ENCODE results near the gene OR6X1. TPM values are rescaled to one million over a fixed set of nuclear protein-coding genes. Genes with fewer than 3 reads are reported as not detected.
A peak's percentile ranks its signal among the peaks of the same experiment; 100 is the strongest.

OR6X1 gene
- total RNA-seq, 1 experiment from 2014 or later = not detected

DNA sequence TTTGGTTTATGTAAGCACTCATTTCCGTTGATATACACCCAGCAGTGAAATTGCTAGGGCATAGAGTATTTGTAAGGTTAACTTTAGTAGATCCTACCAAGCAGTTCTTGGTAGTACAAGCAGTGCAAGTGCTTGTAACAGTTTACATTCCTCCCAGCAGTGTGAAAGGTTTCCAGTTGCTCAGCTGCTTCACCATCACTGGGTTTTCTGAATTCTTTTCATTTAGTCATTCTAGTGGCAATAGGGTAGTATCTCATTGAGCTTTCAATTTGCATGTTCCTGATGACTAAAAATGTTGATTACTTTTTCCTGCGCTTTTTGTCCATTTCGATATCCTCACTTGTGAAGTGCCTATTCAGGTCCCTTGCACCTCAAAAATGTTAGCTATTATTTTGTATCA is 47.1 kb downstream of the OR6X1 start:
- POLR2A ChIA-PET = no interaction called here
- Mint-ChIP-seq H3K27ac (no peak overlapping the region), H3K27me3 (ENCODE audit: low read depth) (no peaks in the 10 kb centered on the region), H3K4me1 (peaks cover 8% of the 10 kb centered on the region), H3K4me3 (no peak overlapping the region), H3K9me3 (no peaks in the 10 kb centered on the region), H3K36me3 (no peaks in the 10 kb centered on the region)
- TF ChIP-seq, protein P1, sequence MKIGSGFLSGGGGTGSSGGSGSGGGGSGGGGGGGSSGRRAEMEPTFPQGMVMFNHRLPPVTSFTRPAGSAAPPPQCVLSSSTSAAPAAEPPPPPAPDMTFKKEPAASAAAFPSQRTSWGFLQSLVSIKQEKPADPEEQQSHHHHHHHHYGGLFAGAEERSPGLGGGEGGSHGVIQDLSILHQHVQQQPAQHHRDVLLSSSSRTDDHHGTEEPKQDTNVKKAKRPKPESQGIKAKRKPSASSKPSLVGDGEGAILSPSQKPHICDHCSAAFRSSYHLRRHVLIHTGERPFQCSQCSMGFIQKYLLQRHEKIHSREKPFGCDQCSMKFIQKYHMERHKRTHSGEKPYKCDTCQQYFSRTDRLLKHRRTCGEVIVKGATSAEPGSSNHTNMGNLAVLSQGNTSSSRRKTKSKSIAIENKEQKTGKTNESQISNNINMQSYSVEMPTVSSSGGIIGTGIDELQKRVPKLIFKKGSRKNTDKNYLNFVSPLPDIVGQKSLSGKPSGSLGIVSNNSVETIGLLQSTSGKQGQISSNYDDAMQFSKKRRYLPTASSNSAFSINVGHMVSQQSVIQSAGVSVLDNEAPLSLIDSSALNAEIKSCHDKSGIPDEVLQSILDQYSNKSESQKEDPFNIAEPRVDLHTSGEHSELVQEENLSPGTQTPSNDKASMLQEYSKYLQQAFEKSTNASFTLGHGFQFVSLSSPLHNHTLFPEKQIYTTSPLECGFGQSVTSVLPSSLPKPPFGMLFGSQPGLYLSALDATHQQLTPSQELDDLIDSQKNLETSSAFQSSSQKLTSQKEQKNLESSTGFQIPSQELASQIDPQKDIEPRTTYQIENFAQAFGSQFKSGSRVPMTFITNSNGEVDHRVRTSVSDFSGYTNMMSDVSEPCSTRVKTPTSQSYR (CRISPR knock-in tag; IDR thresholded peaks at IDR 0.05) = no peak
- TF ChIP-seq OVOL2 (CRISPR knock-in tag; IDR thresholded peaks at IDR 0.05; ENCODE audit: borderline replicate concordance) (no peak), ELF4 (CRISPR knock-in tag; IDR thresholded peaks at IDR 0.05; ENCODE audit: low read depth) (no peak), FOXP1 (CRISPR knock-in tag; IDR thresholded peaks at IDR 0.05; ENCODE audit: borderline replicate concordance) (no peak), ZNF396 (CRISPR knock-in tag; IDR thresholded peaks at IDR 0.05; ENCODE audit: borderline replicate concordance) (no peak)
- TF ChIP-seq, protein P2, sequence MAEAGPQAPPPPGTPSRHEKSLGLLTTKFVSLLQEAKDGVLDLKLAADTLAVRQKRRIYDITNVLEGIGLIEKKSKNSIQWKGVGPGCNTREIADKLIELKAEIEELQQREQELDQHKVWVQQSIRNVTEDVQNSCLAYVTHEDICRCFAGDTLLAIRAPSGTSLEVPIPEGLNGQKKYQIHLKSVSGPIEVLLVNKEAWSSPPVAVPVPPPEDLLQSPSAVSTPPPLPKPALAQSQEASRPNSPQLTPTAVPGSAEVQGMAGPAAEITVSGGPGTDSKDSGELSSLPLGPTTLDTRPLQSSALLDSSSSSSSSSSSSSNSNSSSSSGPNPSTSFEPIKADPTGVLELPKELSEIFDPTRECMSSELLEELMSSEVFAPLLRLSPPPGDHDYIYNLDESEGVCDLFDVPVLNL (CRISPR knock-in tag; IDR thresholded peaks at IDR 0.05; ENCODE audit: borderline replicate concordance, low read depth) = no peak
- TF ChIP-seq, protein P3, sequence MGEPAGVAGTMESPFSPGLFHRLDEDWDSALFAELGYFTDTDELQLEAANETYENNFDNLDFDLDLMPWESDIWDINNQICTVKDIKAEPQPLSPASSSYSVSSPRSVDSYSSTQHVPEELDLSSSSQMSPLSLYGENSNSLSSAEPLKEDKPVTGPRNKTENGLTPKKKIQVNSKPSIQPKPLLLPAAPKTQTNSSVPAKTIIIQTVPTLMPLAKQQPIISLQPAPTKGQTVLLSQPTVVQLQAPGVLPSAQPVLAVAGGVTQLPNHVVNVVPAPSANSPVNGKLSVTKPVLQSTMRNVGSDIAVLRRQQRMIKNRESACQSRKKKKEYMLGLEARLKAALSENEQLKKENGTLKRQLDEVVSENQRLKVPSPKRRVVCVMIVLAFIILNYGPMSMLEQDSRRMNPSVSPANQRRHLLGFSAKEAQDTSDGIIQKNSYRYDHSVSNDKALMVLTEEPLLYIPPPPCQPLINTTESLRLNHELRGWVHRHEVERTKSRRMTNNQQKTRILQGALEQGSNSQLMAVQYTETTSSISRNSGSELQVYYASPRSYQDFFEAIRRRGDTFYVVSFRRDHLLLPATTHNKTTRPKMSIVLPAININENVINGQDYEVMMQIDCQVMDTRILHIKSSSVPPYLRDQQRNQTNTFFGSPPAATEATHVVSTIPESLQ (CRISPR knock-in tag; IDR thresholded peaks at IDR 0.05) = no peak
- no peak for ATAC-seq
- CTCF ChIA-PET = interaction anchor here (0.7 to 8.5 kb wide), 22 partner anchors 9 to 488 kb away, joined by 3 to 153 read pairs (median 5); partner anchors contain the start of gene SCN3B
- DNase-seq (ENCODE audit: low spot score) = no peak

DNA sequence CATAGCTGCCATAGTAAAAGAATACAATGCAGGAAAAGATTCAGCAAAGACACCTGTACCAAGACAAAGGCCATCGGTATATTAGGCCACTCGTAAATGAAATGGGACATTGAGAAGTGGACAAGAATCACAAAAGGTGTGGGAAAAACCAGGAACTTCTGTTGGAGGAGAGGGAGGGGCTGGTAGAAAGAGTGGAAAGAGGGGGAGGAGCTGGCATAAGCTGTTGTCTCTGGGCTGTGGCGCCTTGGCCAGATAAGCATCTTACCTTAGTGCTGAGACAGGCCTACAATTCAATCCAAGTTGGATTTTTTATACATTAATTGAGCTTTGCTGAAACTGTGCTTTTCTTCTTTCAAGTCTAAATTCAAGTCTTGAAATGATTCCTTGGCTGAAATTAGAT is 50.0 kb downstream of the OR6X1 start:
- Mint-ChIP-seq H3K27me3 (ENCODE audit: low read depth) (no peaks in the 10 kb centered on the region), H3K9me3 (no peaks in the 10 kb centered on the region), H3K36me3 (no peaks in the 10 kb centered on the region), H3K4me1 (no peaks in the 10 kb centered on the region), H3K27ac (no peak overlapping the region), H3K4me3 (no peak overlapping the region)
- no peak for TF ChIP-seq TCF7 (CRISPR knock-in tag; IDR thresholded peaks at IDR 0.05; ENCODE audit: low read depth)
- TF ChIP-seq, protein P4, sequence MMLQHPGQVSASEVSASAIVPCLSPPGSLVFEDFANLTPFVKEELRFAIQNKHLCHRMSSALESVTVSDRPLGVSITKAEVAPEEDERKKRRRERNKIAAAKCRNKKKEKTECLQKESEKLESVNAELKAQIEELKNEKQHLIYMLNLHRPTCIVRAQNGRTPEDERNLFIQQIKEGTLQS (CRISPR knock-in tag; conservative IDR thresholded peaks at IDR 0.05) = no peak
- TF ChIP-seq NFYB (CRISPR knock-in tag; conservative IDR thresholded peaks at IDR 0.05; ENCODE audit: low read depth) = no peak
- no peak for TF ChIP-seq OVOL2 (CRISPR knock-in tag; IDR thresholded peaks at IDR 0.05; ENCODE audit: borderline replicate concordance)
- TF ChIP-seq, protein P5, sequence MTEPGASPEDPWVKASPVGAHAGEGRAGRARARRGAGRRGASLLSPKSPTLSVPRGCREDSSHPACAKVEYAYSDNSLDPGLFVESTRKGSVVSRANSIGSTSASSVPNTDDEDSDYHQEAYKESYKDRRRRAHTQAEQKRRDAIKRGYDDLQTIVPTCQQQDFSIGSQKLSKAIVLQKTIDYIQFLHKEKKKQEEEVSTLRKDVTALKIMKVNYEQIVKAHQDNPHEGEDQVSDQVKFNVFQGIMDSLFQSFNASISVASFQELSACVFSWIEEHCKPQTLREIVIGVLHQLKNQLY (CRISPR knock-in tag; IDR thresholded peaks at IDR 0.05) = no peak
- TF ChIP-seq ZBTB21 (CRISPR knock-in tag; IDR thresholded peaks at IDR 0.05; ENCODE audit: borderline replicate concordance) = no peak
- no peak for TF ChIP-seq HMGA2 (CRISPR knock-in tag; IDR thresholded peaks at IDR 0.05)
- DNase-seq (ENCODE audit: low spot score) (no peak), ATAC-seq (0 out of 2 replicates have a peak, but pooled peaks have one; percentile 27)
- ChIA-PET CTCF (interaction anchor here (0.8 to 8.5 kb wide), 3 partner anchors 50 to 124 kb away, joined by 3 to 153 read pairs (median 9); partner anchors contain the start of gene SCN3B), POLR2A (no interaction called here)

Other genes with a start within 250 kb of the OR6X1 start
- 0.37 to 0.79 TPM (median 0.71 TPM) in 3 replicates for gene SCN3B, start 99.9 kb downstream of the OR6X1 start, total RNA-seq (2021)
- gene ZNF202, start 12.9 kb downstream of the OR6X1 start, total RNA-seq (2021) = 29.9 to 33.3 TPM (median 32.4 TPM) in 3 replicates
- not detected in 3 replicates for gene OR6M1, start 51.8 kb upstream of the OR6X1 start, total RNA-seq (2021)
- gene TMEM225, start 131.2 kb upstream of the OR6X1 start, total RNA-seq (2021) = not detected in 3 replicates
- 0.07 TPM in 1 of 3 replicates, not detected in the others for gene OR8D4, start 147.6 kb upstream of the OR6X1 start, total RNA-seq (2021)
- gene OR4D5, start 185.1 kb upstream of the OR6X1 start, total RNA-seq (2021) = not detected in 3 replicates
- not detected in 3 replicates for gene OR6T1, start 189.3 kb upstream of the OR6X1 start, total RNA-seq (2021)
- not detected in 3 replicates for gene OR10S1, start 223.3 kb upstream of the OR6X1 start, total RNA-seq (2021)
- gene OR10G6, start 240.6 kb upstream of the OR6X1 start, total RNA-seq (2021) = not detected in 3 replicates